Hematopoietic multipotent progenitor cell treated with erythropoietin and hydrocortisone succinate and interleukin-3 and kit ligand, for 17 days (in vitro differentiated cells): ENCODE measurements around the gene SMIM13.
A peak's percentile ranks its signal among the peaks of the same experiment; 100 is the strongest.

Experiments
- DNase-seq: peaks from one replicate; pipeline ENCODE4 v3.0.0-alpha.2; 2015; ENCODE audit warnings: low spot score

Gene SMIM13

DNA sequence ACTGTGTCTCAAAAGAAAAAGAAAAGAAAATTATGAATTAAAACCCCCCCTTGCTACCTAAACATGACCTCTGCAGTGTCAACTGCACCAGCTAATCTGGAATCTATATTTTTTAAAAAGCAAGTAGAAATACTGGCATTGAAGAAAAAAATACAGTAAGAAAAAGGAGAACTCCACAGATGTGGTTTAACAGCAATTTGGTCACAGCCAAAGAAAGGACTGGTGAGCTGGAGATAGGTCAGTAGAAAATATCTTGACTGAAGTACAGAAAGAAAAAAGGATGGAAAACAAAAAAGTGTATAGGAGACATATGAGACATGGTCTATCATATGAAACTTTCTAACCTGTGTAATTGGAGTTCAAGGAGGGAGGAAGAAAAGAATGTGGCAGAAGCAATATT, 62.0 kb downstream of the SMIM13 start:
- DNase-seq: no peak

DNA sequence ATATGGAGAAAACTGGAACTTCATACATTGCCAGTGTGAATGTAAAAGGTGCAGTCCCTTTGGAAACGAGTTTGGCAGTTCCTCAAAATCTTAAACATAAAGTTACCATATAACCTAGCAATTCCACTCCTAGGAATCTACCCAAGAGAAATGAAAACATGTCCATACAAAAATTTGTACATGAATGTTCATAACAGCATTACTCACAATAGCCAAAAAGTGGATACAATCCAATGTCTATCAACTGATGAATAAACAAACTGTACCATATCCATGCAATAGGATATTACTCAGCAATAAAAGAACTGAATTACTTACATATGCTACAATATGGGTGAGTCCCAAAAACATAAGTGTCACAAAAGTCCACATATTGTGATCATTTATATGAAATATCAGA, 66.6 kb downstream of the SMIM13 start:
- DNase-seq: no peak

DNA sequence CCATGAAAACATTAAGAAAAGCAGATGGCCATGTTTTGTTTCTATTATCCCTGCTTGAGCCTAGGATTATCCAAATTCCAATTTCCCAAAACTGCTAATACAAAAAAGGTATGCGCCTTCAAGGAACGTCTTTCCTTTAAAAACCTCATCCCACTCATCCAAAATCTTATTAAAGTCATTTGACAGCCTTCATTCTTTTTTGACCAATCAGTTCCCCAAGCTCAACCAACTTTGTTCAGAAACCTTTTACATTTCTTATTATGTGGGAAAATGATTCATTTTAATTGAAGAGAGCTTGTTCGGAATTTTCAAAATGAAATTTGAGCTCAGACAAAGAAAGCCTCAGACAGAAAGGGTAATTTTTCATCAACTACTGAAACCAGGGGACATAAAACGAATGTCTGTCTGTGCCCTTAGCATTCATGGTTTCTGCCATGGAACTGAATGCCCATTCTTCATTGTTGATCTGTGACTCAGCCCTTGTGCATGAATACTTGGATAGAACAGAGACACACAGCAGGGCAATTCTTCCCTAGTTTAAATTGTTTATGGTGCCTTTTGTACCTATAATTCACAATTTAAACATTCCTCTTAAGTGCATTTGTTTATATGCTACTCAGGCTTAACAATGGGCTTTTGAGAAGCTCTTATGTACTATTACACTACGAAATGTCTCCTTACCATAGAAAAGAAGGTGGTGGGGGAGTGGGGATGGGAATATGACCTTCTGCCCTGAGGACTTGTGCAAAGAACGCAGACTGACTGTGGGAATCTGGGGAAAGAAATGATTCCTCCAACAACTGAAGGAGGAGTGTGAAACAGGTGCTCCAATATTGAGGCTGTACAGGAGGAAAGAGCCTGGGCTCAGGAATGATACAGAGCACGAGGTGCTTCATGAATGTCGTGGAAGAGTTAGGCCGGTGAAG, 67.7 kb downstream of the SMIM13 start:
- DNase-seq: no peak

DNA sequence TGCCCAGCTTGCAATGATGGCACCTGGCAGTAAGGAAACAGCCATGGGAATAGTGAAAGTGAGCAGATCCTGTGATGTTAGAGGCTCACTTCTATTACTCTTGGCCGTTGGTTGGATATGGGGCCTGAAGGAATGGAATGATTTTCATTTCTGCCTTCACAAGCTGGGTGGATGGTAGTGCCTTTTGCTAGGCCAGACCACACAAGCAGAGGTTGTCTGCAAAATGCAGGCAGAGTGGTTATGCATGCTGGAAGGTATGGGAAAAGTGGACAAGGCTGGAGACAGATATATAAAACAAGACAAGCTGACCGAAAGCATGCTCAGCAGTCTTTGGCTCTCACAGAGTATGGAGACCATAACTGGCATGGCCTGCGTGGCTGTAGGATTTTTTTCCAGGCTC, 68.6 kb downstream of the SMIM13 start:
- no peak for DNase-seq

DNA sequence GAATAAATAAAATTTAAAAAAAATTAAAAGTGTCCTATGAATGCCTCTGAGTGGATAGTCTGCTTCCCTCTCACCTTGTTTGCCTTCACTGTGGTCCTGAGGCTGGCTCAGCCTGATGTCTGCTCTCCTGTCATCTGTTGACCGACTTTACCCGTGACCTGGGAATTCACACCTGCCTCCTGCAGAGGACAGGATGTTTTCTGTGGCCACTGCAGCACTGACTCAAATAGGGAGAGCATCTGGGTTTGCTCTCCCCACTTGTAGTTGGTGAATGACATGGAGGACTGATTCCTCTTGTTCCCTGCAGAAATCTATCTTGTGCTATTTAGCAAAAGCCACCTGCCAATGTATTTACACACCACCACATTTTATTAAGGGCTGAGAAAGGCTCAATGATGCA, 70.3 kb downstream of the SMIM13 start:
- DNase-seq: no peak

DNA sequence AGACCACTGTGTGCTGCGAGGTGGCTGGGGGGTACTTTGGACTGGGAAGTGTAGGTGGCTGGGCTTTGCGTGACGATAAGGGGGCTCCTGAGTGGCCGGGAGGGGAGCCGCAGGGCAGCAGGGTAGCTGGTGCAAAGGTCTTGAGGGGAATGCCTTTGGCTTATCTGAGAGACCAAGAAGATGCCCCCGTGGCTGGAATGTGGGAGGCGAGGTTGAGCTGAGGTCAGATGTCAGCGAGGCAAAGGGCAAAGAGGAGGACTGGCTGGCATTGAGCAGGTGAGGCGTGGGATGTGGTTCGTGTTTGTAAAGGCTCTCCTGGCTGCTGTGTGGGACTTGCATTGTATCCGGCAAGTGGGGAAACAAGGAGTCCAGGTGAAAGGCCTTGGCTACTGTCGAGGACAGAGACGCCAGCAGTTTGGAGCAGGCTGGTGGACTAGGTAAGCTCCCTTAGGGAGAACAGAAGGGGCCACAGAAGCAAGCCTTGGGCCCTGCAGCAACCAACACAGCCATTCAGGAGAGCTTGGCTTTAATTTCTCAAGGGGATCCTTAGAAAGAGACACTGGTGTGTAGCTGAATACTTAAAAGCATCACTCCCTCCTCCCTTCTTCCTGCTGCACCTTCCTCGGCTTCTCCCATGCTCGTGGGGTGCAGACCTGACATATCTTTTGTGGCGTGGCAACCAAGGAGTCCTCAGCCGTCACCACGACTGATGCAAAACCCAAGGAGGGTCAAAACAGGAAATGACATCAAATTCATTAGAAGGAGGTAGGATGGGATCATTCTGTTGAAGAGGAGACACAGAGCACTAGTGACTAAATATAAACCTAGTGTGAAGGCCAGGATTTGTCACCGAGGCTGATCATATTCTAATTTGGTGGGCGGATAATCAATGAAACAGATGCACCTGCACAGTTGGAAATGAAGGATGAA, 71.3 kb downstream of the SMIM13 start:
- no peak for DNase-seq

DNA sequence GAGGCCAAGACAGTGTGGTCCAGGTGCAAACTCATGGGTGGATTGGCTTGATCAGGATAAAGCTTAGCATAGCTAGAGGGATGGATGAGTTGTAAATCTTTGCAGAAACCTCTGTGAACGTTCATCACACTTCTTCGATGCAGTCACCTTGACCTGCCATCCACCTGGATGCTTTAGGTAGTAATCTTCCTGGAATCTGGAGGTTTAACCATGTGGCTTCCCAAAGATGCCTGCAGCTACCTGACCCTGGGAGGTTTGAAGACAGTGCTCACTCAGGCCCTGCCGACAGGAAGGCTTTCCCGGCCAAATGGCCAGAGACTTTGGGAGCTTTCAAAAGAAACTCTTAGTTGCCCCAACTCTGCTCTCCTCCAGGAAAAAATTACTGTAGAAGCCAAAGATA, 73.3 kb downstream of the SMIM13 start:
- DNase-seq: no peak

DNA sequence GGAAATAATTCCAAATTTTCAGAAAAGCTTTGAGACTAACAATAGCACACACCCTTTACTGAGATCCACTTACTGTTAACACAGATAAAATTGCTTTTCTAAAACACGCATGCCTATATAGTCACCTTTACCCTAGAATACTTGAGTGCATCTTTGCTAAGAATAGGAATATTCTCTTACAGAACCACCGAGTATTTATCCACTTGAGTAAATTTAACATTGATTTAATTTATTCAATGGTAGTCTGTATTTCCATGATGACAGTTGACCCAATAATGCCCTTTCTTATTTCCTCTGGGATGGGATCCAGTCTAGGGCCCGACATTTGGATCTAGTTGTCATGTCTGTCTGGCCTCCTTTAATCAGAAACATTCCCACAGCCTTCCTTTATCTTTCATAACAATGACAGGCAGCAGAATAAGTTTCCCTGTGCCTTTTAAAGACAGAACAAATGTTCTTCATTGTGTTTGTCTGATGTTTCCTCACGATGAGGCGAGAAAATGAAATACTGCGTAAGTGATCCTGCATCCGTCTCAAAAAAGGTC, 74.5 kb downstream of the SMIM13 start:
- DNase-seq: no peak

DNA sequence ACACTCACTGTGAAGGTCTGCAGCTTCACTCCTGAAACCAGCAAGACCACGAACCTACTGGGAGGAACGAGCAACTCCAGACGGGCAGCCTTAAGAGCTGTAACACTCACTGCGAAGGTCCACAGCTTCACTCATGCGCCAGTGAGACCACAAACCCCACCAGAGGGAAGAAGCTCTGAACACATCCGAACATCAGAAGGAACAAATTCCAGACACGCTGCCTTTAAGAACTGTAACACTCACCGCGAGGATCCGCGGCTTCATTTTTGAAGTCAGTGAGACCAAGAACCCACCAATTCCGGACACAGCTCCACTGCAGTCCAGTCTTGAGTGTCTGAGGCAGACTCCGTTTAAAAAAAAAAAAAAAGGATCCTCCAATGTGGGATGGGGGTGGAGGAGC, 78.3 kb downstream of the SMIM13 start:
- DNase-seq: no peak

DNA sequence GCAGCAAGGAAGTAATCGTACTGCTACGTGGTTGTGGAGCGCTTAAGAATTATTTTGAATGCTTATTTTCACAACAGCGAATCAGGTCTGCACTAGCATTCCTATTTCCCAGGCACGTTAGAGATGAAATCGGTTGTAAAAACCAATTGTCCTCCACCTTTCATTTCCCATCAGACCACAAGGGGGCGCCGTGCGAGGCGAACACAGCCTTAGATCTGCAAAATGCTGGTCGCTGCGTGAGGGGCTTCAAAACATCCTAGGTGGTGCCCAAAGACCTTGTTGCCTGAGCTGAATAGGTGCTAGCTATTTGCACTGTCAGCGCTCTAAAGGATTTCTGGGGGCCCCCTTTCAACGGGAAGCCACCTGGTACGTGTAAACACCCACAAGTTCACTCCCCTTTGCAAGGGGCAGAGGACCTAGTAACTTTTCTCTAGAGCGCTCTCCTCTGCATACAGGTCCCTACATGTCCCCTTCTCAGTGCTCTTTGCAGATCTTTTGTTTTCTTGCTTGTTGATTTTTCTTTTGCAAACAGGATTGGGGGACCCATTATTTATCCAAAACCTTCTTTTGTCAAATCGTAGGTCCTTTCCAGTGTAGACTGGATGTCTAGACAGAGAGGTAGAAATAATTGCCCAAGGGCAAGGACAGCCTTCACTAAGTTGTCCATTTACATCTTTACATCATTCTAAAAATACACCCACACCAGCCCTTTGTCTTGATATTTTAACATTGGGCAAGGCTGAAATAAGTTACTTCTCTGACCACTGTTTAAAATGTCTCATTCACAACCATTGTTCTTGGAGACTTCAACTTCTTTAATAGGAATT, 79.1 kb downstream of the SMIM13 start:
- peak; percentile 47 for DNase-seq

DNA sequence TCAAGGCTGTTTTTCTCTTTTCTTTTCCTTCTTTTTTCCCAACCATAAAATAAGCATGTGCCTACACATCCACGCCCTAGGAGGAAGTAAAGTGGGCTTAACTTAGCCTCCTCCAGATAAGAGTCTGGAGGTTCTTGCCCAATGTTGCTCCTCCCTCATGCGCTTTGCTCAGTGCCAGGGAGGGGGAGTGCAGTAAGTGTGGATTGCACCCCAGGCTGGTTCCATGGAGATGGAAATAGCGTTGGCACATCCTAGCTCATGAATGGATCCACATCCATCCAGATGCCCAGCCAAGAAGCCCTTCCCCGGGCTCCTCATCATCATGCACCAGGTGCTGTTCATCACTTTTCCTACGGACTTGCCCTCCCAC, 80.6 kb downstream of the SMIM13 start:
- DNase-seq: no peak

DNA sequence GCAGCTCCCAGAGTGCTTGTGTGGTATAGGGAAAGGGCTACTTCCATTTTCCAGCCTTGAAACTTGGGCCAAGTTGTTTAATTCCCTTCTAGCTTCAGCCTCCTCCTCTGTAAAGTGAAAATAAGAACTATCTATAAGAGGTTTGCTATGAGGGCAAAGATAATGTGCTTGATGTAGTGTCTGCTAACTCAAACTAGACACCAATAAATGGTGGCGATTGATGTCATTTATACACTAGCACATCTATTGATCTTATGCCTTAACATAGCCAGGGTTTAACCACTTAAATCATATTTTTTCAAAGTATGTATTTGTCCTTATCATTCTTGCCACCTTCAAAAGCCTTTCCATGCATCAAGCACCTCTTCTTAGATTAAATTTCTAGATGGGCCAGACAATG, 83.6 kb downstream of the SMIM13 start:
- no peak for DNase-seq

DNA sequence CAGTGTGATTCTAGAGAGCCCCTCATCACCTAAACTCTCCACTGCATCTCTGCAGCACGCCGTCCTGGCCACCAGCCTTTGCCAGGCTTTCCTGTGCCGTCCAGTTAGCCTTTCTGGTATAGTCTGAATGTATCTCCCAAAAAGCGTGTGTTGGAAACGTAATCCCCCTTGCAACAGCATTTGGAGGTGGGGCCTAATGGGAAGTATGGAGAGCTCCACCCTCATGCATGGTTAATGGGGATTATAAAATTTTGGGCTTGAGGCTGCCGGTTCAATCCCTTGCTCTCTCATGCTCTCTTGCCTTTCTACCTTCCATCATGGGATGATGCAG, 85.4 kb downstream of the SMIM13 start:
- no peak for DNase-seq

DNA sequence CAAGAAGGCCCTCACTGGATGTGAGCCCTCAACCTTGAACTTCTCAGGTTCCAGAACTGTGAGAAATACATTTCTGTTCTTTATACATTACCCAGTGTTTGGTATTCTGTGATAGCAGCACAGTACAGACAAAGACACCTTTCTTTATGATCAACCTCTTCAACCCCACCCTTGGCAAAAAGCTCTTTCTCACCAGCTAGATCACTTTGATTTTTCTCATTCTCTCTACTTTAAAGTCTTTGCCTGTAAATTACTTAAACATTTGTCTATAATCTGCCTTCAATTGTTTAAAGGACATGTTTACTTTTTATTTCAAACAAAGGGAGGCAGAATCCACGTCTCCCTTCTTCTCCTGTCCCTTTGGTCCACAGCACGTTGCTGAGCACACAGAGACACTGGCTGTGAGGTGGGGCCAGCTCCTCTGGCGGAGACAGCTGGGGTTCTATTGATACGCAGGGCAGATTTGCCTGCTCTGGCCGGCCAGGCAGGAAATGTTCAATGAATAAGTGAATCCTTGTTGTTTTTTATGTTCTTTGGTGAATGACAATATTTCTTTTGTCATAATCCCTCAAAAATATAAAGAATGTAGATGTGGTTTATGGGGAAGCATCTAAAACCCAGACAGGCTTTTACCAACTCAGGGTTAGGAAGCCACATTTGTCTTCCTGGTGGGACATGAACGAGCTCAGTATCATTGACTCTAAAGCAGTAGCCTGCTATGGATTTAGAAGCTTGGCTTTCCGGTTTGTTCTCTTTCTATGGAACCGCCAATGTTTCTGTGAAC, 86.0 kb downstream of the SMIM13 start:
- DNase-seq: no peak

DNA sequence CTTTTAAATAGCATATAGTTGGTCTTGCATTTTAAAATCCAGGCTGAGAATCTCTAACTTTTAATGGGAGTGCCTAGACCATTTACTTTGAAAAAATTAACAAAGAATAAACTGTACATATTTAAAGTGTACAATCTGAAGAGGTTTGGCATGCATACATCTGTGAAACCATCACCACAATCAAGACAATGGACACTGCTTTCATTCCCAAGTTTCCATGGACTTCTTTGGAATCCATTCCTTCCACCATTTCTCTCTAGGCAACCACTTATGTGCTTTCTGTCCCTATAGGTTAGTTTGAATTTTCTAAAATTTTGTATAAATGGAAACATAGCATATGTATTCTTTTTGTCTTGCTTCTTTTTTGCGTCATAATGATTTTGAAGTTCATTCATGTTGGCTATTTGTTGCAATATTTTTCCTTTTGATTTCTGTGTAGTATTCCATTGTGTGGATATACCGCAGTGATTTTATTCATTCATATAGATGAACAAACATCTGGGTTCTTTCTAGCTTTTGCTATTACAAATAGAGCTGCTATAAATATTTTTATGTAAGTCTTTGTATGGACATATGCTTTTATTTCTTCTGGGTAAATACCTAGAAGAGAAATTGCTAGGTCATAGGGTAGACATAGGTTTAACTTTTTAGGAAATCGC, 88.0 kb downstream of the SMIM13 start:
- no peak for DNase-seq

DNA sequence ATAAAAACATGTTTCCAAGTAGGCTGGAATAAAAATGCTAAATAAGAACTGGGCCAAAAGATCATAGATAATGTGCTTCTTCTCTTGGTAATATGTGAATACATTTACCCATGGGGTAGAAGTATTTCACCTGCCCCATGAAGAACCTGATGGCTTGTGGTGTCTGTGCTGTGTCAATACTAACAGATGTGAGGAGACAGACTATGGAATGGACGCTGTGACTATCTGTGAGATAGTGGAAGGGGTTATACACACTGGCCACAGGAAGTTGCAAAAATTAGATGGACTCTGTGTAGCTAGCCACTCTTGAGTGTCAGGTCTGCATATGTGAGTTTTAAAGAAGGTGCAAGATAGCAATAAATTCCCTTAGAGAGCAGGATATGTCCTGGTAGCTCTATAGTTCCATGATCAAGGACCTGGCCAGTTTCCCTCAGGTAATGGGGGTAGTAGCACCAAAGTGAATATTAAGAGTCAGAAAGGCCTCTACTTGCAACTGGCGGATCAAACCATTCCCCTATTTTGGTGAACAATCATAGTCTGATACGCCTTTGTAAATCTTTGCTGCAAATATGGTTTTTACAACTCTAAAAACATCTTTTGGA, 90.2 kb downstream of the SMIM13 start:
- DNase-seq: no peak

DNA sequence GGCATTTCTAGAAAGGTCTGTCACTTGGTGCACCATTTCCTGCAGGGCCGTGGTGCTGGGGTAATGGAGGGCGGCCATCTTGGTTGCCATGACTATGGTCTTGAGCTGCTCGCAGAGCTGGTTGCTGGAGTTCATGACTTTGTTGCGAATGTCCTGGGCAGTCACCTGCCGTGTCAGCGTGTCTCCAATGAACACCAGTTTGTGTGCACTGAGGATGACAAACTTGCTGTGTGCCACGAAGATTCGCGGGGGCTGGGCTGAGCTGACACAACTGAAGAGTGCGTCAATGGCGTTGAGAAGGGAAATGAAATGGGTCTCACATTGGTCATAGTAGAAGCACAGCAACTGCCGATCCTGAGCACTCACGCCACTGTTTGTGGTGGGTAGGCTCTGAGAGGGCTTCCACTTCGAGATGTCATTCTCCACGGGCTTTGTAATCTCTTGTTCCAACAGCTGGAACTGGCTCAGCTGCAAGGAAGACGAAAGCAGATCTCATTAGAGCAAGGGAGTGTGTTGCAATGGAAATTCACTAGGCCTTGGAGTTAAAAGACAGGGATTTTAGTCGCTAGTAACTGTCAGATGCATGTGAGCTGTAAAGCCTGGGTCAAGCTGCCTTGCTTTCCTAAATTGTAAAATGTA, 91.7 kb downstream of the SMIM13 start:
- no peak for DNase-seq

DNA sequence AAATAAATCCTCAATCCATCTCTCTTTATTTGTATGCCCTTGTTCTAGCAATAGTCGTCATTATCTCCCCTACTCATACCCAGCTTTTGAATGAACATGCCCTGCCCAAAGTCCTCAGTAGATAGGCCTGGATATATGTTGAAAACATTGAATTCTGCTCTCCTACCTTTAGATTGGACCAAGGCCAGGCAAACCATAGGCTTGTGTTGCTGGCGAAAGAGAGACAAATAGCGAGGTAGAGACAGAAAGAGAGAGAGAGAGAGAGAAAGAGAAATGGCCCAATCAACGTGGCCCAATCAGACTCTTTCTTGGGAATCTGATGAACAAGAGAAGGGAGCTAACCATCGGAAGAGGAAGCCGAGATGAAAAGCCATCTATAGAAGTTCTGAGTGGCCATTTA, 93.7 kb downstream of the SMIM13 start:
- DNase-seq: no peak
